H1 (cell line): ENCODE measurements around the gene RMND1. TPM values are rescaled to one million over a fixed set of nuclear protein-coding genes. Genes with fewer than 3 reads are reported as not detected.

Experiments used
- CTCF ChIA-PET: fragments of 300-600 bp; sonication (Branson Sonifier 250); formaldehyde crosslinking; loops from one replicate; lab custom pipeline; 2021; ENCODE audit not compliant: partially characterized antibody; lab: Charles Lee
- POLR2A ChIA-PET: fragments of 300-600 bp; sonication (Branson Sonifier 250); formaldehyde crosslinking; loops from one replicate; lab custom pipeline; 2021; ENCODE audit warnings: inconsistent platforms; ENCODE audit not compliant: partially characterized antibody; lab: Charles Lee
- DNase-seq, 2 experiments: peaks; one replicate each; pipeline versions ENCODE4 v3.0.0 to v3.0.0-alpha.2; 2010 to 2022; ENCODE audit warnings: low spot score in 2 of 2, low read depth in 1 of 2, mixed read lengths in 1 of 2
- FAIRE-seq: peaks from 2 replicates; lab custom pipeline; 2011; peaks lifted over from hg19 to GRCh38; lab: Jason Lieb, UNC
- H2AFZ ChIP-seq: 2 replicates; pipeline ENCODE4 v1.8.1; 2012; ENCODE audit warnings: low read length, inconsistent platforms
- H2AK5ac ChIP-seq: 2 replicates; pipeline ENCODE4 v1.6.1; 2013; ENCODE audit warnings: low read depth, low read length
- H2BK120ac ChIP-seq: replicated peaks from 2 replicates; pipeline ENCODE3; 2013; ENCODE audit warnings: low read depth, low read length, inconsistent platforms
- H2BK12ac ChIP-seq: 2 replicates; pipeline ENCODE4 v1.6.1; 2013; ENCODE audit warnings: low read depth, low read length
- H2BK15ac ChIP-seq: 2 replicates; pipeline ENCODE4 v1.6.1; 2013; ENCODE audit warnings: low read length
- H2BK20ac ChIP-seq: 2 replicates; pipeline ENCODE4 v1.6.1; 2013; ENCODE audit warnings: low read length
- H2BK5ac ChIP-seq: 2 replicates; pipeline ENCODE4 v1.6.1; 2013; ENCODE audit warnings: low read depth, low read length
- H3K14ac ChIP-seq: 2 replicates; pipeline ENCODE4 v1.6.1; 2013; ENCODE audit warnings: inconsistent platforms; ENCODE audit not compliant: insufficient read length
- H3K18ac ChIP-seq: 2 replicates; pipeline ENCODE4 v1.6.1; 2013; ENCODE audit warnings: low read length; ENCODE audit errors: extremely low read depth
- H3K23ac ChIP-seq: 2 replicates; pipeline ENCODE4 v1.6.1; 2013; ENCODE audit warnings: inconsistent platforms; ENCODE audit not compliant: insufficient read length
- H3K23me2 ChIP-seq: 2 replicates; pipeline ENCODE4 v1.6.1; 2013; ENCODE audit warnings: low read depth, low read length
- H3K27ac ChIP-seq: 2 replicates; pipeline ENCODE4 v1.6.1; 2011; ENCODE audit warnings: low read depth, low read length, inconsistent platforms
- H3K27me3 ChIP-seq, 4 experiments: replicated peaks in 1 of 4; 1 replicate in 1 of 4; 2 replicates in 3 of 4; pipeline versions ENCODE4 v1.6.1 to v1.8.1; 2011 to 2013; ENCODE audit warnings: low read length in 3 of 4, mild to moderate bottlenecking in 3 of 4, inconsistent platforms in 2 of 4, mixed read lengths in 2 of 4, moderate library complexity in 1 of 4; ENCODE audit not compliant: control insufficient read depth in 3 of 4, insufficient read depth in 3 of 4; ENCODE audit errors: extremely low read depth in 1 of 4
- H3K36me3 ChIP-seq, 4 experiments: 2 replicates each; pipeline versions ENCODE4 v1.6.1 to v1.8.1; 2011 to 2013; ENCODE audit warnings: mild to moderate bottlenecking in 4 of 4, low read length in 3 of 4, moderate library complexity in 2 of 4, control low read depth in 1 of 4, inconsistent platforms in 1 of 4; ENCODE audit not compliant: insufficient read depth in 4 of 4, control insufficient read depth in 2 of 4
- H3K4ac ChIP-seq: replicated peaks from 2 replicates; pipeline ENCODE3; 2013; ENCODE audit warnings: low read length, low read depth, mixed read lengths, inconsistent platforms; ENCODE audit not compliant: insufficient read length
- H3K4me1 ChIP-seq, 4 experiments: replicated peaks in 1 of 4; 1 replicate in 1 of 4; 2 replicates in 3 of 4; pipeline versions ENCODE4 v1.6.1 to v1.8.1; 2011 to 2013; ENCODE audit warnings: low read length in 3 of 4, inconsistent platforms in 2 of 4, mixed read lengths in 1 of 4; ENCODE audit not compliant: insufficient read depth in 4 of 4, control insufficient read depth in 3 of 4
- H3K4me2 ChIP-seq, 2 experiments: 2 replicates each; pipeline versions ENCODE4 v1.6.1 to v1.8.1; 2011 to 2013; ENCODE audit warnings: low read depth in 2 of 2, low read length in 2 of 2, control low read depth in 1 of 2, inconsistent platforms in 1 of 2, mild to moderate bottlenecking in 1 of 2; ENCODE audit not compliant: insufficient read depth in 1 of 2
- H3K4me3 ChIP-seq, 4 experiments: fragments of 200-600, 300-600 bp in 1 of 4; sonication (generic), shearing (Covaris generic), sonication (Bioruptor Twin) in 1 of 4; 2 replicates each; pipeline versions ENCODE4 v1.5.1 to v1.8.1; 2011 to 2016; ENCODE audit warnings: low read length in 4 of 4, low read depth in 3 of 4, control low read depth in 2 of 4, inconsistent platforms in 2 of 4, mild to moderate bottlenecking in 2 of 4, mixed read lengths in 1 of 4, moderate library complexity in 1 of 4; ENCODE audit not compliant: insufficient read depth in 2 of 4; ENCODE audit errors: extremely low read depth in 1 of 4
- H3K56ac ChIP-seq: replicated peaks from 2 replicates; pipeline ENCODE3; 2013; ENCODE audit warnings: low read depth, mild to moderate bottlenecking, mixed read lengths, low read length, inconsistent platforms; ENCODE audit not compliant: insufficient read length
- H3K79me1 ChIP-seq: 2 replicates; pipeline ENCODE4 v1.6.1; 2013; ENCODE audit warnings: low read depth, low read length, control low read depth
- H3K79me2 ChIP-seq, 2 experiments: 2 replicates each; pipeline versions ENCODE4 v1.6.1 to v1.8.1; 2012 to 2013; ENCODE audit warnings: low read length in 2 of 2, mild to moderate bottlenecking in 2 of 2, inconsistent platforms in 1 of 2; ENCODE audit not compliant: insufficient read depth in 2 of 2, control insufficient read depth in 1 of 2
- H3K9ac ChIP-seq, 4 experiments: replicated peaks in 1 of 4; 1 replicate in 1 of 4; 2 replicates in 3 of 4; pipeline versions ENCODE4 v1.6.1 to v1.8.1; 2011 to 2013; ENCODE audit warnings: low read depth in 3 of 4, low read length in 3 of 4, control low read depth in 2 of 4, mild to moderate bottlenecking in 2 of 4, moderate library complexity in 2 of 4, inconsistent platforms in 1 of 4; ENCODE audit errors: extremely low read depth in 1 of 4
- H3K9me3 ChIP-seq, 2 experiments: 2 replicates each; pipeline versions ENCODE4 v1.6.1 to v1.8.1; 2012 to 2013; ENCODE audit warnings: mild to moderate bottlenecking in 2 of 2, moderate library complexity in 2 of 2, control low read depth in 1 of 2, inconsistent platforms in 1 of 2, low read depth in 1 of 2, low read length in 1 of 2, mixed read lengths in 1 of 2; ENCODE audit not compliant: insufficient read depth in 2 of 2
- H4K20me1 ChIP-seq, 2 experiments: replicated peaks in 1 of 2; 2 replicates each; pipeline versions ENCODE3 to v1.8.1; 2011 to 2013; ENCODE audit warnings: inconsistent platforms in 2 of 2, low read length in 2 of 2, mild to moderate bottlenecking in 1 of 2; ENCODE audit not compliant: insufficient read depth in 2 of 2, control insufficient read depth in 1 of 2
- H4K5ac ChIP-seq: 2 replicates; pipeline ENCODE4 v1.6.1; 2013; ENCODE audit warnings: low read length, low read depth, mixed read lengths, inconsistent platforms; ENCODE audit not compliant: insufficient read length
- H4K8ac ChIP-seq: 2 replicates; pipeline ENCODE4 v1.8.0; 2013; ENCODE audit warnings: mild to moderate bottlenecking, moderate library complexity, low read length, inconsistent platforms; ENCODE audit not compliant: insufficient read depth; ENCODE audit errors: extremely low read depth
- H4K91ac ChIP-seq: replicated peaks from 2 replicates; pipeline ENCODE3; 2013; ENCODE audit warnings: low read length, mixed read lengths, inconsistent platforms; ENCODE audit not compliant: insufficient read length
- ATF2 ChIP-seq: IDR thresholded peaks from 2 replicates; pipeline ENCODE4 v1.6.1; 2012; ENCODE audit warnings: low read length, inconsistent platforms
- CBX8 ChIP-seq: fragments of 300-800, 300-1000 bp; sonication (generic); IDR thresholded peaks from 2 replicates; pipeline ENCODE4 v1.7.1; 2016; ENCODE audit warnings: low read depth, low read length, borderline replicate concordance
- CHD1 ChIP-seq: IDR thresholded peaks from 2 replicates; pipeline ENCODE4 v1.6.1; 2012; ENCODE audit warnings: low read depth, low read length, improper control_type of control experiment
- CREB1 ChIP-seq: IDR thresholded peaks from 2 replicates; pipeline ENCODE4 v1.6.1; 2012; ENCODE audit warnings: inconsistent platforms
- GABPA ChIP-seq: IDR thresholded peaks from 2 replicates; pipeline ENCODE4 v1.6.1; 2011; ENCODE audit warnings: mild to moderate bottlenecking, low read length, moderate library complexity, borderline replicate concordance; ENCODE audit not compliant: insufficient read depth
- NRF1 ChIP-seq: IDR thresholded peaks from 2 replicates; pipeline ENCODE4 v1.6.1; 2011; ENCODE audit warnings: mild to moderate bottlenecking, low read depth, low read length, improper control_type of control experiment
- SP1 ChIP-seq: IDR thresholded peaks from 2 replicates; pipeline ENCODE4 v1.6.1; 2011; ENCODE audit warnings: low read depth, low read length
- SUZ12 ChIP-seq: fragments of 200-600 bp; sonication (generic); IDR thresholded peaks from 2 replicates; pipeline ENCODE4 v1.6.1; 2012; ENCODE audit warnings: mild to moderate bottlenecking, inconsistent platforms, low read length, moderate library complexity, mixed read lengths
- TAF7 ChIP-seq: optimal IDR thresholded peaks from 2 replicates; pipeline ENCODE3; 2011; ENCODE audit warnings: low read depth, mild to moderate bottlenecking, inconsistent platforms, low read length, moderate library complexity, borderline replicate concordance
- WGBS, 2 experiments: shearing (Covaris generic) in 1 of 2; methylation state at CpG; one replicate each; pipeline versions ENCODE4 v1.1.6 to v1.1.7; 2013 to 2015; ENCODE audit warnings: low lambda C conversion rate in 2 of 2, mixed read lengths in 2 of 2, inconsistent platforms in 1 of 2, low coverage in 1 of 2, missing lambda C conversion rate in 1 of 2; ENCODE audit not compliant: insufficient replicate concordance in 2 of 2, insufficient coverage in 1 of 2, insufficient read length in 1 of 2; ENCODE audit errors: extremely low coverage in 1 of 2, missing lambda C conversion rate in 1 of 2; 5-methylcytosine and 5-hydroxymethylcytosine counted together
- polyA plus RNA-seq, 7 experiments: library from polyadenylated mRNA; depleted of rRNA in 3 of 7; stranded (reverse) in 5 of 7; unstranded in 2 of 7; fragments of >200 nt in 5 of 7; fragments of 200-250 nt in 2 of 7; gene quantifications; 1 replicate in 5 of 7; 2 replicates in 1 of 7; 4 replicates in 1 of 7; pipeline versions ENCODE4 v1.2.1 to v1.2.3, GENCODE V29; 2011 to 2013; ENCODE audit warnings: missing spikeins in 2 of 7, mixed read lengths in 2 of 7
- total RNA-seq: library from RNA; stranded (reverse); fragmentation: NEBNext Ultra II Directional; extraction: Animal tissue kit (Norgen Biotek cat#: 25700); gene quantifications from 2 replicates; pipeline ENCODE4 v1.2.1, GENCODE V29; 2021
- TF ChIP-seq, protein P1 (sequence below), 3 experiments: IDR thresholded peaks; 1 replicate in 2 of 3; 2 replicates in 1 of 3; pipeline versions ENCODE4 v1.5.1 to v1.6.1; 2011; ENCODE audit warnings: low read length in 3 of 3, mild to moderate bottlenecking in 3 of 3, inconsistent platforms in 2 of 3, low read depth in 1 of 3, moderate library complexity in 1 of 3; ENCODE audit not compliant: insufficient read depth in 1 of 3; ENCODE audit errors: control extremely low read depth in 1 of 3

Gene RMND1
- total and polyA plus RNA-seq, 2 of the 8 experiments (the other 6 are each of a cell fraction or from before 2014, with no cell fraction given): 7.3 to 21.9 TPM

DNA sequence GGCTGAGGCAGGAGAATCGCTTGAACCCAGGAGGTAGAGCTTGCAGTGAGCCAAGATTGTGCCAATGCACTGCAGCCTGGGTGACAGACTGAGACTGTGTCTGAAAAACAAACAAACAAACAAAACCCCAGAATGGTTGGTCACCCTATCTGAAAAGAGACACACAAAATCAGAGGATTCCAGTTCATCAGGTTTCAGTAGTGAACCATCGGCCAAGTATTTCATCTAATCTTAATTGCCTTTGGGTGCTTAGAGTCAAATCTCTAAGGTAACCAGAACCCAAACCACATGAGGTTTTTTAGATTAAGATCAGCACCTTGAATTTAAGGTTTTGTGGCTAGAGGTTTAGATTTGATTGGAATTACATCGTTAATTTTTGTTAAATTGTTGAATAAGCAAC, 52.2 kb downstream of the RMND1 start:
- 90% methylated on average over 3 of the region's 3 CpGs; no CpG with 5 or more reads in 1 of the 2 experiments for WGBS, 2 experiments
- DNase-seq (no peak), FAIRE-seq (peak; percentile 39)
- H4K20me1 ChIP-seq: peaks cover 7 to 15% of the 10 kb centered on the region in 2 experiments
- peaks cover 25 to 83% of the 10 kb centered on the region in 2 experiments for H3K79me2 ChIP-seq
- H3K56ac ChIP-seq: no peak overlapping the region
- H2BK15ac ChIP-seq: no peak overlapping the region
- CTCF ChIA-PET: no interaction called here
- H3K36me3 ChIP-seq: peaks cover 0 to 18% (median 6%) of the 10 kb centered on the region in 4 experiments; a peak in 5 of 8 replicates
- no peaks in the 10 kb centered on the region for H3K27me3 ChIP-seq
- no peaks in the 10 kb centered on the region for H3K4me1 ChIP-seq
- no peak overlapping the region for H3K18ac ChIP-seq
- H3K4me2 ChIP-seq: no peak overlapping the region
- no peak overlapping the region for H2AFZ ChIP-seq
- H2BK12ac ChIP-seq: no peak overlapping the region
- H3K14ac ChIP-seq: no peak overlapping the region
- H4K8ac ChIP-seq: 0 out of 2 replicates have a peak overlapping the region, but pooled peaks have one; percentile 25
- H3K79me1 ChIP-seq: no peaks in the 10 kb centered on the region
- no peak overlapping the region for H2AK5ac ChIP-seq
- no peaks in the 10 kb centered on the region; a peak in 1 of 4 replicates for H3K9me3 ChIP-seq
- H3K23ac ChIP-seq: no peak overlapping the region
- no peak overlapping the region for H3K4me3 ChIP-seq
- H4K91ac ChIP-seq: no peak overlapping the region
- no peak overlapping the region for H2BK20ac ChIP-seq
- H2BK5ac ChIP-seq: no peak overlapping the region
- no peak overlapping the region for H3K4ac ChIP-seq
- H3K23me2 ChIP-seq: no peaks in the 10 kb centered on the region
- no peak overlapping the region for H2BK120ac ChIP-seq
- POLR2A ChIA-PET: interaction anchor here (4.3 kb wide), 1 partner anchor 10 kb away, joined by 29 read pairs; the partner anchor contains the start of gene ZBTB2
- no peak overlapping the region for H3K9ac ChIP-seq
- H3K27ac ChIP-seq: no peak overlapping the region
- no peak overlapping the region for H4K5ac ChIP-seq
- TF ChIP-seq SUZ12 (no peak), CHD1 (no peak), ATF2 (no peak), TAF7 (no peak), CREB1 (no peak), SP1 (no peak), GABPA (no peak), CBX8 (no peak), NRF1 (no peak)
- TF ChIP-seq, protein P1, sequence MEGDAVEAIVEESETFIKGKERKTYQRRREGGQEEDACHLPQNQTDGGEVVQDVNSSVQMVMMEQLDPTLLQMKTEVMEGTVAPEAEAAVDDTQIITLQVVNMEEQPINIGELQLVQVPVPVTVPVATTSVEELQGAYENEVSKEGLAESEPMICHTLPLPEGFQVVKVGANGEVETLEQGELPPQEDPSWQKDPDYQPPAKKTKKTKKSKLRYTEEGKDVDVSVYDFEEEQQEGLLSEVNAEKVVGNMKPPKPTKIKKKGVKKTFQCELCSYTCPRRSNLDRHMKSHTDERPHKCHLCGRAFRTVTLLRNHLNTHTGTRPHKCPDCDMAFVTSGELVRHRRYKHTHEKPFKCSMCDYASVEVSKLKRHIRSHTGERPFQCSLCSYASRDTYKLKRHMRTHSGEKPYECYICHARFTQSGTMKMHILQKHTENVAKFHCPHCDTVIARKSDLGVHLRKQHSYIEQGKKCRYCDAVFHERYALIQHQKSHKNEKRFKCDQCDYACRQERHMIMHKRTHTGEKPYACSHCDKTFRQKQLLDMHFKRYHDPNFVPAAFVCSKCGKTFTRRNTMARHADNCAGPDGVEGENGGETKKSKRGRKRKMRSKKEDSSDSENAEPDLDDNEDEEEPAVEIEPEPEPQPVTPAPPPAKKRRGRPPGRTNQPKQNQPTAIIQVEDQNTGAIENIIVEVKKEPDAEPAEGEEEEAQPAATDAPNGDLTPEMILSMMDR (IDR thresholded peaks at IDR 0.05; ENCODE audit: control extremely low read depth in 1 of 3, insufficient read depth in 1 of 3, low read depth in 1 of 3, low read length in 3 of 3): no peak
